SHP77 treated with DMSO at 0.1 percent for 48 hours (cell line): ENCODE data around the gene C14orf180.
A peak's percentile ranks its signal among the peaks of the same experiment; 100 is the strongest.

Source experiments
- DNase-seq: peaks from one replicate; lab custom pipeline; 2025; lab: John Stamatoyannopoulos, UW

C14orf180 gene

GRCh38 chr14:104561632-104562495 is 17.7 kb upstream of the C14orf180 start:
- no peak for DNase-seq

- no peak for DNase-seq
These were observed 17.0 kb upstream of the C14orf180 start for GRCh38 chr14:104562606-104563005.

DNA sequence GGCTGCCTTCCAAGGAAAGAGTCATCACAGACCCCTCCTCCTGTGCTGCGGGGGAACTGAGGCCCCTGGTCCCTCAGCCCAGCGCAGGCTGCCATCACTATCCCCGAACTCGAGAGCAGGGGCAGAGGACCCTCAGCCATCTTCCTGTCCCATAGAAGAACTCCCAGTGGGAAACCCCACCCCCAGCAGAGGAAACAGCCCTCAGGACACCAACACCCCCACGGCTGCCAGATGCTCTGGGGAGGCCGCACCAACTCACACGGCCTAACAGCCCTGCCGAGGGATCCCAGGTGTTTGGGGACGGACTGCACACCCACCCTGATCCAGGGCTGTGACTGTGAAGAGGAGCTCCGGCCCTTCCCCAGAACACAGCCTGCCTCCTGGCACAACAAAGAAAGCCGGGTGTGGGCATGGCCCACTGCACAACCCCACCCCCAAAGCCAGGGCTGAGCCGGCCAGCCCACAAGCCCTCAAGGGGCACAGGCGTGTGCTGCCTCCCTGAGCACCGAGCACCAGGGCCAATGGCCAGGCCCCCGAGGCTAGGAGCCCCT is 16.3 kb upstream of the C14orf180 start:
- no peak for DNase-seq

DNA sequence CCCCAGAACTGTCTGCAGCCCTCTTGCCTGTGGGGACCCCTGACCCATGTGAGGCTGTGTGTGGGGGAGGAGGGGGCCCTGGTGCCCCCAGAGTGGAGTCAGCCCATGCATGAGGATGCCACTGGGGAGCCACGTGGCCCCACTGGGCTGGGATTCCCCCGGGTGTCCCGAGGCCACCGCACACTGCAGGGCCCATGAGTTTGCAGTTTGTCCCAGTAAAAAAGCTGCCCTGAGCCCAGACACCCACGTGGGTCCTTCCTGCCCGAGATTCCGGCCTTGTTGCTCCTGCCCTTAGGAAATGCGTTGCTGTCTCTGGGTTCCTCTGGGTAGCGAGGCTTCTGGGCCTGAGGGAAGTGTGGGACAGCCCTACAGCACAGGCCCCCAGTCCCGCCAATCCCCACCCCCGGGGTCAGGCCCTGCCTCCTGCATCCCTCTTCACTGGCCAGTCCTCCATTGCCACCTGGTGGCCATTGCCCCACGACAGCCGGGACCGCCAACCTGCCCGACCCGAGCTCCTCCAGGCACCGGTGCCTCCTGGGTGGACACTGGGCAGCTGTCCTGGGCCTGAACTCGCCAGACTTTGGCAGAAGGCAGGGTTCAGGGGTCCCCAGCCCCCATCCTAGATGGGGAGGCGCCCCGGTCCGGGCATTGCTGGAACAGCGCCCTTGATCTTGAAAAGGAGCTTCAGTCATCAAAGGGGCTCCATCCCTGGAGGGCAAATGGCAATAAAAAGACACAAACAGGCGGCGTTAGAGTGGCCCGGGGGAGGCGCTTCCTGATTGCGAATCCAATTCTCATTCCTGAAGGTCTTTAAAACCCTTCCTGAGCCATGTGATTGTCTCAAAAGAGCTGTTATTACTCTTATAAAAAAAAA is 15.6 kb upstream of the C14orf180 start:
- DNase-seq: peak; percentile 11

- no peak for DNase-seq
These were observed 14.6 kb upstream of the C14orf180 start for GRCh38 chr14:104564744-104565679.

- no peak for DNase-seq
These were observed 12.2 kb upstream of the C14orf180 start for GRCh38 chr14:104567141-104567956.

DNA sequence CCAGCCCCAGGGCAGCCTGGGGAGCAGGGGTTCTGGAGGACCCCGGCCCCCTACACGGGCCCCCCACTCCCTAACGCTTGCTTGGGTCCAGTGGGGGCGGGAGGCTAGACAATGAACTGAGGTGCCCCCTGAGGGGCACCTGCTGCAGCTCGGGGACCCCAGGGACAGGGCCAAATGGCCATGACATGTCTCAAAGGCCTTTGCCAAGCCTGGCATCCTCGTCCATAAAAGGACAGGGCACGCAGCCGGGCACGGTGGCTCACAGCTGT is 11.7 kb upstream of the C14orf180 start:
- DNase-seq: no peak

- DNase-seq: no peak
These were observed 10.9 kb upstream of the C14orf180 start for GRCh38 chr14:104568620-104569019.

DNA sequence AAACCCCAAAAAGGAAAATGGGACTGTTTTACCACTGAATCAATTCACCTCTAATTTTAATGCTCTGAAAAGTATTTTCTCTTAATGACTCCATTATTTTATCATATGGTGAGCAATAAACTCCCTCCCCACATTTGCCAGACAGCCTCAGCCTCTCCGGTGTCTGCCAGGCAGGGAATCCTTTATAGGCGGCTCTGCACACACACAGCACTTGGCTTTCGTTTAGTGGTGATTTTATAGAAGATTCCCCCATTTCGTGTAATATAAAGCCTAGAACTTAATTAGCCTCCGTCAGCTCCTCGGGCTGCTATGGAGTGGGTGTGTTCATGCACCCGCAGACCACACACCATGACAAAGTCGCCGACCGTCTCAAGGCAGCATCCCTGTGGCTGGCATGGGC is 10.1 kb upstream of the C14orf180 start:
- no peak for DNase-seq

DNA sequence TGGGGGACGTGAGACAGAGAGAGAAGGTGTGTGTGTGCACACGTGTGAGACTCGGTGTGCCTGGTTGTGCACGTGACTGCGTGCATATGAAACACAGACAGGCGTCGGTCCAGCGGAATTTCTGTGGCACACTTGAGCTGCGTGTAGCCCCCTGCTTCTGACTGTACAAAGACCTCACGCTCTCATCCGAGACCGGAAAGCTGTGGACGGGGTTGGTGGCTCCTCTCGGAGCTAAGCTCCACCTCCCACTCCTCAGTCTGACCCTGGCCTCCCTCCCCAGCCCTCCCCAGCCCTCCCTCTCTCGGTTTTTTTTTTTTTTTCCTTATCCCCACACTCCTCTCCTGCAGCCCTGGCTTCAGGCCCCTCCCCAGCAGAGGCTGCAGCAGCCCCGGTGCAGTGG is 8.3 kb upstream of the C14orf180 start:
- DNase-seq: no peak

- no peak for DNase-seq
These were observed 7.4 kb upstream of the C14orf180 start for GRCh38 chr14:104572024-104572626.

DNA sequence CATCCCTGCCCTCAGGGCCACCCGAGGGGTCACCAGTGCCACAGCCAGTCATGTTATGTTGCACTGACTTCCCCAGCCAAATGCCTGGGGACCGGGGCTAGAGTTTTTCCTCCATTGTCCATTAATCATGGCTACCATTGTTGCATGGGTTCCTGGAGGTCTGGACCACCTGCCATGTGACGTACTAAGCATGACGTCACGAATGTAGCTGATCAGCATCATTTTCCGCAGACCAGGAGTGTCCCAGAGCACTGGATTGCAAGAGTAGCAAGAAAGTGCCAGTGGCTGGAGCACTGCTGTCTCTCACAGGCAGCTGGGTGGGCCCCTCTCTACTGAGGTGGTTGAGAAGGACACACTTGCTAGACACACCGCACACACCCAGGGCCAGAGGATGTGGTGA is 6.9 kb upstream of the C14orf180 start:
- DNase-seq: no peak

- no peak for DNase-seq
These were observed 5.6 kb upstream of the C14orf180 start for GRCh38 chr14:104573930-104574329.

DNA sequence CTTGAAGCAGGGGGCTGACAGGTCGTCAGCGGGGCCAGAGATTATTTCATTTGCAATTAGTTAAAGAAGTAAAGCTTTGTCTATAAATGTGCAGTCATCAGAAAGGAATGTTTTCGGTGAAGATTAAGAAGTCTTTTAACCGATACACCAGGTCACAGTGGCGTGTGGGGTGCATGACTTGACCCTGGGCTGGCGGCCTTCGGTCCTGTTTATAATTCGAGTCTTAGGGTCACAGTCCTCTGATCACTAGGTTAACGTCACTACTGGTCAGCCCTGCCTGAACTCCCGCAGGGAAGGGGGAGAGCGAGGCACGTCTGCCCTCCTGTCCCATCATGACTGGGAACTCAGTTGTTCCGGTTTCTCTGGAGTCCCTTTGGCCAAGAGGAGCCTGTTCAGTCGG is 5.0 kb upstream of the C14orf180 start:
- DNase-seq: no peak

DNA sequence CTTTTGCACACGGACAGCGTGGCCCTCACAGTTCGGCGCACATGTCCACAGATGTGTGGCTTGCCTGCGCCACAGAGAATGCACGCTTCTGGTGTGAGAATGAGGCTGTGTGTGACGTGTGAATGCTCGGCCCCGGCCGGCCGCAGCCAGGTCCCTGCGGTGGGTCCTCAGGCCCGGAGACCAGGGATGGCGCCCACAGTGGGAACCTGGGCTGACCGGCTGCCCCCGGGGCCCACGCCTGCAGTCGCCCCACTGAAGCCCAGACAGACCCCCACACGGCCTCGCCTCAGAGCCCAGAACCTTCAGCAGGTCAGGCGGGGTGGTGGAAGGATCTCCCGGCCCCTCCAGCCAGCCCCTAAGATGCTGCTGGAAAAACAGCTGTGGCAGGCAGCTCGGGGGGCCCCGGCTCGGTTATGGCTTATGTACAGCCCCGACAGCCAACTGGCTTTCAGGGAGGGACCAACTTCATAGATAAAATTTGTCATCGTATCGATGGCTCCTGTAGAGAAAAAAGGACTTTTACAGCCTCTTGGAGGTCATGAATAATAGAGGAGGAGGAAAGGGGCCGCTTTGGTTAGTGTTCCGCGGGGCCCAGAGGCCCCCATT is 4.5 kb upstream of the C14orf180 start:
- no peak for DNase-seq

GRCh38 chr14:104576232-104576969 is 3.2 kb upstream of the C14orf180 start:
- DNase-seq: no peak

DNA sequence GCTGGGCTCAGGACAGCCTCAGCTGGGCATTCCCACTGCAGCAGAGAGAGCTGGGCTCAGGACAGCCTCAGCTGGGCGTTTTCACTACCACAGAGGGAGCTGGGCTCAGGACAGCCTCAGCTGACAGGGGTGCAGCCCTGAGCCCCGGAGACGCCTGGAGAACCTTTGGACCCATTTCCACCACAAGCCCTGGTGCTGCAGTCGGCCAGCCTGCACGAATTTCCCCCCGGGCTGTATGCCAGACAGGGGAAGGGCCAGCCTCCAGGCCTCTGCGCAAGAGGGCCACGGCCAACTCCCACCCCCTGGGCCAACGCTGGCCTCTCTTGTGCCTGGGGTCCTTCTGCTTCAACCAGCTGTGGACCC is 2.6 kb upstream of the C14orf180 start:
- no peak for DNase-seq

DNA sequence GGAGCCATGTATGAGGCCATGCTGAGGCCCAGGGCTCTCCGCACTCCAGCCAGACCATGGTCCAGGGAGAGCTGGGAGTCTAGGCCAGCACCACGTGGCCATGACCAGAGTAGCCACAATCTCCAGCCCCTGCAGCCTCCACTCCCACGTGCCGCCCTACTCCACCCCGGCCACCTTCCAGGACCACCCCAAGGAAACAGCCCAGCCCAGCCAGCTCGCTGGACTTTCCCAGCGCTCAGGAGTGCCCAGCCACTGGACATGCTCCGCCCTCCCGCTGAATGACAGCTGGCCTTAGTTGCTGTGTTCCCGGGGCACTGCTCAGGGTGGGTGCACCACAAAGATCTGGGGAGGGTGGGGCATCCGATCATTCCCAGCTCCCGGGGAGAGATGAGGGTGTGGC is 2.1 kb upstream of the C14orf180 start:
- no peak for DNase-seq

- DNase-seq: no peak
These were observed 1.7 kb upstream of the C14orf180 start for GRCh38 chr14:104577847-104578301.
